Keratinocyte (primary cell): ENCODE data around the gene CXorf58. TPM values are rescaled to one million over a fixed set of nuclear protein-coding genes. Genes with fewer than 3 reads are reported as not detected.
A peak's percentile ranks its signal among the peaks of the same experiment; 100 is the strongest.

Source experiments
- DNase-seq: peaks from one replicate; pipeline ENCODE4 v3.0.0-alpha.2; 2011; ENCODE audit warnings: low read depth, missing footprints, low spot score
- FAIRE-seq: peaks from 2 replicates; lab custom pipeline; 2011; peaks lifted over from hg19 to GRCh38; lab: Jason Lieb, UNC
- H2AFZ ChIP-seq: 2 replicates; pipeline ENCODE4 v1.6.0; 2012; ENCODE audit warnings: low read length, control low read depth, inconsistent platforms; ENCODE audit not compliant: control insufficient read depth
- H3K27ac ChIP-seq: 2 replicates; pipeline ENCODE4 v1.5.1; 2011; ENCODE audit warnings: low read length; ENCODE audit not compliant: control insufficient read depth, insufficient read depth
- H3K27me3 ChIP-seq: 3 replicates; pipeline ENCODE4 v1.6.0; 2011; ENCODE audit warnings: low read length; ENCODE audit not compliant: control insufficient read depth, insufficient read depth; ENCODE audit errors: extremely low read depth
- H3K36me3 ChIP-seq, 2 experiments: 2 replicates in 1 of 2; 3 replicates in 1 of 2; pipeline ENCODE4 v1.5.1; 2011; ENCODE audit warnings: low read length in 2 of 2, mild to moderate bottlenecking in 1 of 2; ENCODE audit not compliant: control insufficient read depth in 2 of 2, insufficient read depth in 2 of 2; ENCODE audit errors: extremely low read depth in 1 of 2
- H3K4me1 ChIP-seq: 3 replicates; pipeline ENCODE4 v1.5.1; 2011; ENCODE audit warnings: low read length; ENCODE audit not compliant: control insufficient read depth, insufficient read depth; ENCODE audit errors: extremely low read depth
- H3K4me2 ChIP-seq: 3 replicates; pipeline ENCODE4 v1.6.0; 2011; ENCODE audit warnings: low read depth, low read length; ENCODE audit not compliant: control insufficient read depth, insufficient read depth; ENCODE audit errors: extremely low read depth
- H3K4me3 ChIP-seq, 3 experiments: fragments of 200-600 bp in 1 of 3; sonication (generic) in 1 of 3; 2 replicates in 2 of 3; 3 replicates in 1 of 3; pipeline ENCODE4 v1.5.1; 2011 to 2016; ENCODE audit warnings: low read length in 3 of 3, mild to moderate bottlenecking in 3 of 3, control low read depth in 2 of 3, inconsistent platforms in 1 of 3, low read depth in 1 of 3, mixed read lengths in 1 of 3, mixed run types in 1 of 3, moderate library complexity in 1 of 3; ENCODE audit not compliant: control insufficient read depth in 2 of 3, insufficient read depth in 2 of 3; ENCODE audit errors: extremely low read depth in 1 of 3
- H3K79me2 ChIP-seq: 2 replicates; pipeline ENCODE4 v1.6.0; 2012; ENCODE audit warnings: low read length; ENCODE audit not compliant: control insufficient read depth, insufficient read depth
- H3K9ac ChIP-seq: 3 replicates; pipeline ENCODE4 v1.6.0; 2011; ENCODE audit warnings: low read length; ENCODE audit not compliant: control insufficient read depth, insufficient read depth; ENCODE audit errors: extremely low read depth
- H3K9me1 ChIP-seq: 3 replicates; pipeline ENCODE4 v1.6.0; 2011; ENCODE audit warnings: low read length; ENCODE audit not compliant: control insufficient read depth, insufficient read depth; ENCODE audit errors: extremely low read depth
- H3K9me3 ChIP-seq: 2 replicates; pipeline ENCODE4 v1.5.1; 2012; ENCODE audit warnings: low read depth, low read length; ENCODE audit not compliant: control insufficient read depth
- H4K20me1 ChIP-seq: 3 replicates; pipeline ENCODE4 v1.6.0; 2011; ENCODE audit warnings: low read length; ENCODE audit not compliant: control insufficient read depth, insufficient read depth; ENCODE audit errors: extremely low read depth
- CTCF ChIP-seq, 3 experiments: IDR thresholded peaks in 1 of 3; conservative IDR thresholded peaks in 1 of 3; optimal IDR thresholded peaks in 1 of 3; 2 replicates in 2 of 3; 3 replicates in 1 of 3; pipeline versions ENCODE3 to v1.5.1; 2011; ENCODE audit warnings: low read length in 3 of 3, mild to moderate bottlenecking in 3 of 3, moderate library complexity in 2 of 3, control low read depth in 1 of 3, inconsistent platforms in 1 of 3; ENCODE audit not compliant: insufficient read depth in 2 of 3; ENCODE audit errors: extremely low read depth in 1 of 3
- EZH2 ChIP-seq: IDR thresholded peaks from one replicate; pipeline ENCODE4 v1.6.1; 2012; ENCODE audit warnings: inconsistent platforms, mild to moderate bottlenecking, low read length, moderate library complexity
- dilution Hi-C: fragments of 300-500 bp; cut with MboI; formaldehyde crosslinking; loops from one replicate; pipeline ENCODE4 v1.7.0; 2020; ENCODE audit warnings: low sequenced_read_pairs; ENCODE audit not compliant: extremely low pct_ligation_motif_present
- polyA plus RNA-seq, 5 experiments: library from polyadenylated mRNA; depleted of rRNA in 3 of 5; stranded (reverse) in 3 of 5; stranded (forward) in 1 of 5; unstranded in 1 of 5; fragments of >200 nt; gene quantifications; 1 replicate in 1 of 5; 2 replicates in 3 of 5; 3 replicates in 1 of 5; pipeline versions ENCODE4 v1.2.1 to v1.2.3, GENCODE V29; 2011 to 2012; ENCODE audit warnings: missing spikeins in 2 of 5, low read depth in 1 of 5, low replicate concordance in 1 of 5

Gene CXorf58
- polyA plus RNA-seq, 1 donor (not counting 4 experiments of a cell fraction or from before 2014, with no cell fraction given), result 0.12 TPM

- TF ChIP-seq EZH2 (no peak), CTCF (optimal IDR thresholded peaks at IDR 0.05 in 1 of 3, IDR thresholded peaks at IDR 0.05 in 1 of 3, conservative IDR thresholded peaks at IDR 0.05 in 1 of 3; ENCODE audit: extremely low read depth in 1 of 3, insufficient read depth in 2 of 3, low read length in 3 of 3) (no peak)
- Histone ChIP-seq H2AFZ (no peak overlapping the region), H3K4me1 (peaks cover 43% of the 10 kb centered on the region), H3K9me3 (no peaks in the 10 kb centered on the region), H4K20me1 (no peaks in the 10 kb centered on the region), H3K9me1 (no peaks in the 10 kb centered on the region), H3K9ac (no peak overlapping the region), H3K36me3 (no peaks in the 10 kb centered on the region), H3K4me3 (no peak overlapping the region), H3K4me2 (peak overlapping the region; percentile 30), H3K27me3 (no peaks in the 10 kb centered on the region), H3K27ac (peak overlapping the region; percentile 69), H3K79me2 (no peaks in the 10 kb centered on the region)
- dilution Hi-C loops, result no loop called here
- DNase-seq (no peak), FAIRE-seq (no peak)
These were observed 10.8 kb upstream of the CXorf58 start for GRCh38 chrX:23896981-23897380.

- Histone ChIP-seq H3K9ac (peak overlapping the region; percentile 10), H3K4me2 (peak overlapping the region; percentile 27), H3K27ac (peak overlapping the region; percentile 69), H4K20me1 (no peaks in the 10 kb centered on the region), H3K79me2 (no peaks in the 10 kb centered on the region), H3K4me3 (no peak overlapping the region), H3K9me1 (no peaks in the 10 kb centered on the region), H3K4me1 (peaks cover 47% of the 10 kb centered on the region), H3K27me3 (no peaks in the 10 kb centered on the region), H3K36me3 (no peaks in the 10 kb centered on the region), H2AFZ (no peak overlapping the region), H3K9me3 (no peaks in the 10 kb centered on the region)
- DNase-seq (peak; percentile 33), FAIRE-seq (peak; percentile 88)
- dilution Hi-C loops, result no loop called here
- no peak for TF ChIP-seq CTCF (optimal IDR thresholded peaks at IDR 0.05 in 1 of 3, IDR thresholded peaks at IDR 0.05 in 1 of 3, conservative IDR thresholded peaks at IDR 0.05 in 1 of 3; ENCODE audit: extremely low read depth in 1 of 3, insufficient read depth in 2 of 3, low read length in 3 of 3)
- TF ChIP-seq EZH2, result no peak
These were observed 9.3 kb upstream of the CXorf58 start for GRCh38 chrX:23898412-23898959.
